Measurements from ENCODE around the gene CNOT4.
"Not testable (repeated sequence)": the region's sequence is repeated elsewhere in the genome, so short reads cannot be mapped to it uniquely, and the experiment has no call there.

CNOT4 gene

GRCh38 chr7:135512135-135512887, 2.4 kb upstream of the CNOT4 start:
- DNase-seq = peak; percentile 3

- no peak for DNase-seq
Measured at GRCh38 chr7:135510592-135511183, 786 bp upstream of the CNOT4 start.

- DNase-seq = no peak
Measured at GRCh38 chr7:135509589-135509838, 388 bp downstream of the CNOT4 start.

GRCh38 chr7:135508883-135509588, 866 bp downstream of the CNOT4 start:
- peak; percentile 21 for DNase-seq

GRCh38 chr7:135501402-135501801, 8.5 kb downstream of the CNOT4 start:
- DNase-seq = no peak

- DNase-seq = no peak
Measured at GRCh38 chr7:135499818-135500217, 10.1 kb downstream of the CNOT4 start.

- DNase-seq = not testable (repeated sequence)
Measured at GRCh38 chr7:135497161-135497560, 12.7 kb downstream of the CNOT4 start.

GRCh38 chr7:135493362-135493761, 16.5 kb downstream of the CNOT4 start:
- DNase-seq = no peak

GRCh38 chr7:135492151-135492550, 17.8 kb downstream of the CNOT4 start:
- DNase-seq = no peak

- no peak for DNase-seq
Measured at GRCh38 chr7:135490783-135491182, 19.1 kb downstream of the CNOT4 start.

- no peak for DNase-seq
Measured at GRCh38 chr7:135489791-135490190, 20.1 kb downstream of the CNOT4 start.

- no peak for DNase-seq
Measured at GRCh38 chr7:135486261-135486920, 23.5 kb downstream of the CNOT4 start.

GRCh38 chr7:135481598-135481979, 28.3 kb downstream of the CNOT4 start:
- DNase-seq = no peak

- no peak for DNase-seq
Measured at GRCh38 chr7:135480966-135481597, 28.8 kb downstream of the CNOT4 start.

- no peak for DNase-seq
Measured at GRCh38 chr7:135475521-135475920, 34.4 kb downstream of the CNOT4 start.

- DNase-seq = not testable (repeated sequence)
Measured at GRCh38 chr7:135469705-135470104, 40.2 kb downstream of the CNOT4 start.

- DNase-seq = no peak
Measured at GRCh38 chr7:135467207-135467711, 42.6 kb downstream of the CNOT4 start.

- no peak for DNase-seq
Measured at GRCh38 chr7:135466442-135467206, 43.3 kb downstream of the CNOT4 start.

GRCh38 chr7:135463908-135464307, 46.0 kb downstream of the CNOT4 start:
- no peak for DNase-seq

- no peak for DNase-seq
Measured at GRCh38 chr7:135459951-135460567, 49.8 kb downstream of the CNOT4 start.

GRCh38 chr7:135459076-135459475, 50.8 kb downstream of the CNOT4 start:
- no peak for DNase-seq

- no peak for DNase-seq
Measured at GRCh38 chr7:135454060-135454459, 55.8 kb downstream of the CNOT4 start.
